Right ventricle myocardium inferior (tissue), 1 donor: ENCODE data around the gene CFB. TPM values are rescaled to one million over a fixed set of nuclear protein-coding genes. Genes with fewer than 3 reads are reported as not detected.

ENCODE experiments used
- ATAC-seq: fragments of 200-7000 bp; cut with Tn5 transposase; one replicate; pipeline ENCODE4 v1.9.1; 2020; ENCODE audit warnings: mild to moderate bottlenecking, moderate library complexity
- DNase-seq: peaks from one replicate; pipeline ENCODE4 v3.0.0; 2021; ENCODE audit errors: missing footprints
- intact Hi-C: fragments of 100-400 bp; cut with DNase I; formaldehyde crosslinking; loops from one replicate; pipeline ENCODE4 v1.11.0; 2022
- total RNA-seq: library from RNA; stranded (reverse); fragmentation: NEBNext Ultra II Directional; extraction: Animal tissue kit (Norgen Biotek cat#: 25700); gene quantifications from one replicate; pipeline ENCODE4 v1.2.1, GENCODE V29; 2021
- donor health status: DM: no; HTN: yes; CAD: no; lungs with severe emphysema.

CFB gene
- total RNA-seq, 1 donor from 2014 or later, result 8.8 TPM

DNA sequence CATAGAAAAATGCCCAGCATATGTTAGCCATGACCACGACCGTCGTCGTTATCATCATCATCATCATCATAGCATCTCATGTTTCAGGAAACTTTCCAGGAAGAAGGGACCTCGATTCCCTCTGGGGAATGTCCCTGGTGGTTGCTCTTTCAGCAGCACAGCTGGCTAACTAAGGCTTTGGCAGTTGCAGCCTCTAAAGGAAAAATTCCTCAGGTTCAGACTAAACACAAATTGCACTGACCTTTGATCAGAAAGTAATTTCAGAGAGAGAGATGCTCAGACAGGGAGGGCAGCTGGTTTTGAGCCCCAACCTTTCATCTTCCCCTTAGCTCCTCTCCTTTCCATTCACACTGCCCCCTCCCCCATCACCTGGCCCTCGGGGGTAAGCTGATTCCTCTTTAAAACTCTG is 5.6 kb upstream of the CFB start:
- intact Hi-C loops, result no loop called here
- ATAC-seq (no peak), DNase-seq (peak; percentile 17)

DNA sequence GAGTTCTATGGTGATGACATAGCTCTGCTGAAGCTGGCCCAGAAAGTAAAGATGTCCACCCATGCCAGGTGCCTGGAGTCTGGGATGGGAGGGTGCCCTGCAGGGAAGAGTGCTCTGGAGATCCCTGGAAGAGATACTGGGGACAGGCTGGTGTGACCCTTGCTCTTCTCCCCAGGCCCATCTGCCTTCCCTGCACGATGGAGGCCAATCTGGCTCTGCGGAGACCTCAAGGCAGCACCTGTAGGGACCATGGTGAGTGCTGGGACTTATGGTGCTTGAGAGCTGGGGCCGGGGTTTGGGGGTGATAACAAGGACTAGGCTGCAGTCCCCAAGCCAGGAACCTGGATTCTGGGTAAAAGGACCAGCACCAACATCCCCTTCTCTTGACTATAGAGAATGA is 2.2 kb upstream of the CFB start:
- intact Hi-C loops, result no loop called here
- DNase-seq (peak; percentile 23), ATAC-seq (no peak)

DNA sequence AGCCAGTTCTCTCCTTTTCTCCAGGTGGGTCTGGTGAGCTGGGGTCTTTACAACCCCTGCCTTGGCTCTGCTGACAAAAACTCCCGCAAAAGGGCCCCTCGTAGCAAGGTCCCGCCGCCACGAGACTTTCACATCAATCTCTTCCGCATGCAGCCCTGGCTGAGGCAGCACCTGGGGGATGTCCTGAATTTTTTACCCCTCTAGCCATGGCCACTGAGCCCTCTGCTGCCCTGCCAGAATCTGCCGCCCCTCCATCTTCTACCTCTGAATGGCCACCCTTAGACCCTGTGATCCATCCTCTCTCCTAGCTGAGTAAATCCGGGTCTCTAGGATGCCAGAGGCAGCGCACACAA is 765 bp upstream of the CFB start:
- ATAC-seq (no peak), DNase-seq (peak; percentile 22)
- intact Hi-C loops, result no loop called here

GRCh38 chr6:31946370-31946885 is 533 bp downstream of the CFB start:
- intact Hi-C loops, result no loop called here
- ATAC-seq, result no peak
- DNase-seq, result peak; percentile 11

DNA sequence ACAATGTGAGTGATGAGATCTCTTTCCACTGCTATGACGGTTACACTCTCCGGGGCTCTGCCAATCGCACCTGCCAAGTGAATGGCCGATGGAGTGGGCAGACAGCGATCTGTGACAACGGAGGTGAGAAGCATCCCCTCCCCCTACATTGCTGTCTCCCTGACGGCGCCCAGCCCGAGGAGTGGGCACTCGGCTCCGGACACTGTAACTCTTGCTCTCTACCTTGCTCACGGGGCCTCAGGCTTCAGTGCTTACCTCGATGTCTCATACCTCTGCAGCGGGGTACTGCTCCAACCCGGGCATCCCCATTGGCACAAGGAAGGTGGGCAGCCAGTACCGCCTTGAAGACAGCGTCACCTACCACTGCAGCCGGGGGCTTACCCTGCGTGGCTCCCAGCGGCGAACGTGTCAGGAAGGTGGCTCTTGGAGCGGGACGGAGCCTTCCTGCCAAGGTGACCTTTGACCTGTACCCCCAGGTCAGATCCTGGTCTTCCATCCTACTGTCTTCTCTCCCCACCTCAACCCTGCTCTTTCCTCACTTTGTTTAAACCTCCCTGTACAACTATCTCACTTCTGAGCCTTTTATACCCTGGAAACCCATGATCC is 1.3 kb downstream of the CFB start:
- ATAC-seq (no peak), DNase-seq (peak; percentile 50)
- intact Hi-C loops, result no loop called here

GRCh38 chr6:31947864-31948263 is 2.0 kb downstream of the CFB start:
- intact Hi-C loops, result no loop called here
- ATAC-seq, result no peak
- no peak for DNase-seq

DNA sequence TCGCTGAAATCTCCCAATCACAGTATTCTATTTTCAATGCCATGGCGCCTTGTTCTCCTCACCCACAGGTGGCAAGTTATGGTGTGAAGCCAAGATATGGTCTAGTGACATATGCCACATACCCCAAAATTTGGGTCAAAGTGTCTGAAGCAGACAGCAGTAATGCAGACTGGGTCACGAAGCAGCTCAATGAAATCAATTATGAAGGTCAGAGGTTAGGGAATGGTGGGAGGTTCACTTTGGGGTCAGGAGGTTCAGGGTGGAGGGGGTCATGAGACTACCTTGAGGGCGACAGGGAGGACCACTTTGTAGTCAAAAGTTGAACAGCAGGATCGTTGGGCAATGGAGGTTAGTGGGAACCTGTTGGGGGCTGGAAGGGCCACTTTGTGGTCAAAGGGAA is 2.4 kb downstream of the CFB start:
- intact Hi-C loops, result no loop called here
- peak; percentile 9 for DNase-seq
- ATAC-seq, result no peak

DNA sequence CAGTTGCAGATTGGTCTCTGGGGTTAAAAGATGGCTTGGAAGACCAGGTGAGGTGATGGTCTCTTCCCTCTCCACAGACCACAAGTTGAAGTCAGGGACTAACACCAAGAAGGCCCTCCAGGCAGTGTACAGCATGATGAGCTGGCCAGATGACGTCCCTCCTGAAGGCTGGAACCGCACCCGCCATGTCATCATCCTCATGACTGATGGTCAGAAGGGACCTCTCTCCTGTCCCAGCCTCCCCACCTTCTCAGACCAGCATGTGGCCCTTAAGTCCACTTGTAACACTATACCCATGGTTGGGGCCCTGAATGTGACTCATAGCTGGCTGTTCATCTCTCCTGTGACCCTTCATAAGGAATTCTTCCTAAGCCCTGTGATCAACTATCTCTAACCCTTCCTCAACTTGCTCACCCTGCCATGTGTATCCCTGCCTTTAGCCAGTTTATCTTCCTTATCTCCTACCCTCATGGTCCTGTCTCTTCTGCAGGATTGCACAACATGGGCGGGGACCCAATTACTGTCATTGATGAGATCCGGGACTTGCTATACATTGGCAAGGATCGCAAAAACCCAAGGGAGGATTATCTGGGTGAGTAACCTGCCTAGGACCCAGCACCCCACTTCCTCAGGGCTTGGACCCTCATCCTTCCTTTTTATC is 3.0 kb downstream of the CFB start:
- ATAC-seq (no peak), DNase-seq (peak; percentile 39)
- intact Hi-C loops, result no loop called here

DNA sequence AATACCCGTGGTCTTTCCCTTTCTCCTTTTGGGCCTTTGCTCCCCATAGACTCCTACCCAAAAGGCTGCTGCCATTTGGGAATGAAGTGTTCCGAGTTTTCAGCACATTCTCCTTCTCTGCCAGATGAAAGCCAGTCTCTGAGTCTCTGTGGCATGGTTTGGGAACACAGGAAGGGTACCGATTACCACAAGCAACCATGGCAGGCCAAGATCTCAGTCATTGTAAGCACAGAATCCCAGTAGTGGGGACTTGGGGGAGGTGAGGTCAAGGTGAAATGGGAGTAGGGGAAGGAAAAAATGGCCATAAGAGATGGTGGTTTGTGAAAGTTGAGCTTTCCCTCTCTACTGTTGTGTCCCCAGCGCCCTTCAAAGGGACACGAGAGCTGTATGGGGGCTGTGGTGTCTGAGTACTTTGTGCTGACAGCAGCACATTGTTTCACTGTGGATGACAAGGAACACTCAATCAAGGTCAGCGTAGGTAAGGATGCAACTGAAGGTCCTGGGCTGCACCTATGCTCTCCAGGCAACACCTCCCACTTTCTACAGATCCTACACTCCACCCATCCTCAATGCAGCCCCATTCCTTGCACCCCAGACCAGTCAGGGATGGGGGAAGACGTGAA is 4.1 kb downstream of the CFB start:
- no peak for DNase-seq
- intact Hi-C loops, result loop anchor here (10.0 kb wide), 1 partner anchor 405 kb away; the partner anchor contains the start of genes ATP6V1G2, DDX39B and NFKBIL1
- no peak for ATAC-seq

DNA sequence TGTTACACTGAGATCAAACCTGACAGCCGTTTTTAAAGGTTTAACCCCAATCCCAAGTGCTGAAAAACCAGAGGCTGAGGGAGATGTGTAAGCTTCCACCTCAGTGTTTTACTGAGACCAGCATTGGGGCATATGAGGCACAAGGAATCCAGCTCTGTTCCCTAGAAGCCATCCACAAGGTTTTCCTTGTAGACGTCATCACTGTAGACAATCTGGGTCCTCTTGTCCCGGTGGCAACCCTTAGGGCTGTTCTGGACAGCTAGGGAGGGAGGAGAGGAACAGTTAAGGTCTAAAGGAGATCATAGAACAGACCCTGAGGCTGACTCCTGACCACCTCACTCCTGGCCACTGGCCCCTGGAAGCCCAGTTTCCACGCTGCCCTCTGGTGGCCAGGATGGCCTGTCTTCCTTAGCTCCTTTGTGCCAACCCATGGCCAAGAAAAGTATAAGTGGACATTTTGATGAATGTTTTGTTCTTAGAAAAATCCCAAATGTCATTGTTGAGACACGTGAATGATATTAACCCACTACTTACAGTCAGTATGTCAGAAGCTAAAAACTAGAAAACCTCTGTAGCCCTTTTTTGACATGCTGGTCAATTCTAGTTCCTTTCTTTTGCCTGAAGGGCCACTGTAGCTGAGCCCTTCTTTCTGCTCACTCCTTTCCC is 6.4 kb downstream of the CFB start:
- intact Hi-C loops, result loop anchor here (2.0 to 10.0 kb wide), 2 partner anchors 271 to 407 kb away; partner anchors contain the start of genes ATP6V1G2, DDX39B, LY6G5C and NFKBIL1
- peak; percentile 55 for ATAC-seq
- DNase-seq, result peak; percentile 78

DNA sequence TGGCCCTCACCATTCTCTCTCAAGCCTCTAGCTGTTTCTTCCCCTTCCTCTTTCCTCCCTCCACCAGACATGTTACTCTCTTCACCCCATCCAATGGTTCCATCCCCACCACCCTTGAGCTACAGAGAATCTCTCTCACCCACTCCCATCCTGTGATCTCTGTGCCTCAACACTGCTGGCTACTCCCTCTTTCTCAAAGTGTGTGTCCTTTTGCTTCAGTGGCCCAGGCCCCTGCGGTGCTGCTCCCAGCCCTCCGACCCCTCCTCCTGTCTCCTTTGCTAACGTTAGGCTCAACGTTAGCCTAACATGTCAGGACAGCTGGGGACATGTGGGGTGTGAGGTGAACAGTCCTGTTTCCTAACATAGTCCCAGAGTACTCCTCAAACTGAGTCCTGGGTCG is 7.0 kb downstream of the CFB start:
- intact Hi-C loops, result loop anchor here (2.0 to 10.0 kb wide), 2 partner anchors 272 to 408 kb away; partner anchors contain the start of genes ATP6V1G2, DDX39B, LY6G5C and NFKBIL1
- ATAC-seq (no peak), DNase-seq (no peak)

DNA sequence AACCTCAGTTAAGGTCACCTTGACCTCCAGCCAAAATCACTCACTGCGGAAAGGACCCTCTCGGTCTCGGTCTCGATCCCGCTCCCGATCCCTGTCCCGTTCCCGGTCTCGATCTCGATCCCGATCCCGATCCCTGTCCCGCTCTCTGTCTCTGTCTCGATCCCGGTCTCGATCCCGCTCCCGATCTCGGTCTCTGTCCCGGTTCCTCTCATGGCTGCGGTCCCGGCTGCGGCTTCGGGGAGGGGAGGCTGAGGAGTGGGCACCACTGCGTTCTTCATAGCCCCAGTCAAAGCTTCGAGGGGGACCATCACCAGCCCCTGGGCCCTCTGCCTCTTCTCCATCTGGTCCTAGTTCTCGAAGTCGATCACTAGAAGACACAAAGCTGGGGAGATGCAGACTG is 8.6 kb downstream of the CFB start:
- ATAC-seq, result no peak
- DNase-seq, result peak; percentile 17
- intact Hi-C loops, result loop anchor here (10.0 kb wide), 1 partner anchor 410 kb away; the partner anchor contains the start of genes ATP6V1G2, DDX39B and NFKBIL1

DNA sequence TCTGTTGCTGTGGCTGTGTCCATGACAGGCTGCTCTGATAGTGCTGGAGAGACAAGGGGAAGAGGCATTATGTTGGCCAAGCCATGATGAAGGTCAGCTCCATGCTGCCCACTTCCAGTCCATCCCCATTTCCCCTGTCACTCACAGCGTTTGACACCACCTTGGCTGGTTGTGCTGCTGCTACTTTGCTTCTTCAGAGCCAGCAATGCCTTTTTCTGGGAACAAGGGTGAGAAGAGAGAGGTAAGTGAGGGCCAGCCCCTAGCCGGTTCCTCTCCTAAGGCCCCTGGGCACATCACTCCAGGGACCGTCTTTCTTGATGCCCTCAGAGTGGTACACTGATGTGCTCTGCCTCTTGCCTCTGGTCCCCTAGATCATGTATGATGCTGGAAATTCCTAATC is 10.9 kb downstream of the CFB start:
- no peak for ATAC-seq
- peak; percentile 45 for DNase-seq
- intact Hi-C loops, result loop anchor here (5.0 to 10.0 kb wide), 3 partner anchors 54 to 412 kb away; partner anchors contain the start of genes ATP6V1G2, C6orf47, DDX39B and GPANK1

GRCh38 chr6:31958412-31958740 is 12.5 kb downstream of the CFB start:
- peak; percentile 8 for ATAC-seq
- intact Hi-C loops, result loop anchor here (5.0 to 10.0 kb wide), 3 partner anchors 56 to 414 kb away; partner anchors contain the start of genes ATP6V1G2, C6orf47, DDX39B and GPANK1
- DNase-seq, result peak; percentile 55

DNA sequence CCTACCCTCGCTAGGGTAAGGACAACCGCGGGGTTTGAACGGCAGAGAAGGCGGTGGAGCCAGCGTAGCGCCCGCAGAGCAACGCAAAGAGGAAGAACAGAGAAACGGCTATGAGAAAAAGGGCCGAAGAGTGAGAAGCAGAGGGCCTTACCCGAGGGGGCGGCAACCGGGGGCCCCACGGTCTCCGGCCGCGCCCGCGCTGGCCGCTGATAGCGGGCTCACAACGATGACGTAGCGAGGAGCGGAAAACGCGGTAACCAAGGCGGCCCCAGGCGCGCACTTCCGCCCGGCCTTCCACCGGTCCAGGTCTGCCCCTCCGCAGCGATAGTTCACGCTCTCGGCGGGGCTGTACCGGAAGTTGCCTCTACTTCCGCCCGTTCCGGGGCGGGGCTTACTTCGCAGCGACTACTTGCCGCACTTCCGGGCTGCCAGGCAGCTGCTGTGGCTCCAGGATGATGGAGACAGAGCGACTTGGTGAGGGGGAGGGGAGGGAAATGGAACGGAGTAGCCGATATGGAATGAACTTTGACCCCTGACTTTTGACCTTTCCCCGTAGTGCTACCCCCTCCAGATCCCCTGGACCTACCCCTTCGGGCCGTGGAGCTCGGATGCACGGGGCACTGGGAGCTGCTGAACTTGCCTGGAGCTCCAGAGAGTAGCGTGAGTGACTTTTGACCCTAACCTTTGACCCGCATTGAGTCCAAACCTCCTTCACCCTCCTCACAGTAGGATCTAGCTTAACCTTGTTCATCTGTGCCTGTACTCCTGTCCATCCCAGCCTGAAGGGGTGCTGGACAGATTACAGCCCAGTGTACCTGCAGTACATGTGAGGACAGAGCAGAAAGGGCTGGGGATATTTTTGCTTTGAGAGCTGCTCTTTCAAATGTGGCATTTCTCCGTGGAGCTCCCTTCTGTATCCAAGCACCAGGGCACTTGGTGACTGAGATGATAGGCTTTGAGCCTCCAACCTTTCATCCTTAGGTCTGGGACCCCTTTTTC is 13.1 kb downstream of the CFB start, which contains the start of the genes NELFE and SKIC2:
TSS of gene NELFE (minus strand) at position 231 of the 999 bp plus-strand sequence. CDS start 525 bp downstream, outside the sequence.
TSS of gene SKIC2 (plus strand) at position 435 of the 999 bp plus-strand sequence. CDS start at position 453, 18 bp downstream.
- ATAC-seq, result peak; percentile 99
- peak; percentile 98 for DNase-seq
- intact Hi-C loops, result loop anchor here (1.0 to 10.0 kb wide), 4 partner anchors 14 to 414 kb away; partner anchors contain the start of genes ATP6V1G2, C6orf47, DDX39B and GPANK1

GRCh38 chr6:31961616-31962015 is 15.7 kb downstream of the CFB start:
- ATAC-seq, result no peak
- intact Hi-C loops, result no loop called here
- DNase-seq, result peak; percentile 40

DNA sequence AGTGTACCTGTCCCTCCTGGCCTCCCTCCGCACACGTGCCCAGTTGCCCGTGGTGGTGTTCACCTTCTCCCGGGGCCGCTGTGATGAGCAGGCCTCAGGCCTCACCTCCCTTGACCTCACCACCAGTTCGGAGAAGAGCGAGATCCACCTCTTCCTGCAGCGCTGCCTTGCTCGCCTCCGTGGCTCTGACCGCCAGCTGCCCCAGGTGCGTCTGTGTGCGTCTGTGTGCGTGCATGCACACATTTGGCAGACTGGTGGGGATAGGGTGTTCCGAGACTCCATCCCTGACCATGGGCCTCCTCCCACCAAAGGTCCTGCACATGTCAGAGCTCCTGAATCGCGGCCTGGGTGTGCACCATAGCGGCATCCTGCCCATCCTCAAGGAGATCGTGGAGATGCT is 18.0 kb downstream of the CFB start:
- peak; percentile 57 for DNase-seq
- intact Hi-C loops, result no loop called here

GRCh38 chr6:31965700-31966099 is 19.8 kb downstream of the CFB start:
- ATAC-seq (no peak), DNase-seq (peak; percentile 47)
- intact Hi-C loops, result no loop called here

More for the DNA sequence above, 18.0 kb downstream of the CFB start:
- ATAC-seq, result no peak
